T47D (cell line): ENCODE results near the gene C19orf25.

Experiments
- DNase-seq, 2 experiments: peaks; one replicate each; pipeline versions ENCODE4 v3.0.0 to v3.0.0-alpha.2; 2011 to 2012; ENCODE audit warnings: low read depth in 1 of 2, low spot score in 1 of 2
- JUND ChIP-seq: IDR thresholded peaks from 2 replicates; pipeline ENCODE4 v1.6.1; 2012; ENCODE audit warnings: low read depth
- in situ Hi-C: cut with HindIII; loops from 2 replicates; pipeline ENCODE4 v1.10.0; 2016; ENCODE audit warnings: low sequenced_read_pairs, low pct_unique_long_range_greater_than_20kb

The C19orf25 gene

GRCh38 chr19:1425102-1425837 lies 53.7 kb downstream of the C19orf25 start:
- in situ Hi-C loops: no loop called here
- no peak for DNase-seq
- TF ChIP-seq JUND: no peak

GRCh38 chr19:1424192-1424955 lies 54.6 kb downstream of the C19orf25 start:
- DNase-seq: no peak
- in situ Hi-C loops: no loop called here
- TF ChIP-seq JUND: no peak

GRCh38 chr19:1423436-1424191 lies 55.4 kb downstream of the C19orf25 start:
- no peak for TF ChIP-seq JUND
- in situ Hi-C loops: no loop called here
- DNase-seq: no peak
